ENCODE data around the gene ODC1.
A peak's percentile ranks its signal among the peaks of the same experiment; 100 is the strongest.
"Not testable (repeated sequence)": the region's sequence is repeated elsewhere in the genome, so short reads cannot be mapped to it uniquely, and the experiment has no call there.

The ODC1 gene

GRCh38 chr2:10447300-10447894, 730 bp downstream of the ODC1 start:
- peak overlapping the region; percentile 93 for H3K27ac ChIP-seq
- TF ChIP-seq ZFX (IDR thresholded peaks at IDR 0.05; ENCODE audit: borderline replicate concordance) (no peak), CTCF (IDR thresholded peaks at IDR 0.05) (no peak)

GRCh38 chr2:10446631-10447030, 1.5 kb downstream of the ODC1 start:
- H3K27ac ChIP-seq: peak overlapping the region; percentile 93
- TF ChIP-seq CTCF (IDR thresholded peaks at IDR 0.05): no peak
- no peak for TF ChIP-seq ZFX (IDR thresholded peaks at IDR 0.05; ENCODE audit: borderline replicate concordance)

GRCh38 chr2:10444463-10444862, 3.7 kb downstream of the ODC1 start:
- no peak for TF ChIP-seq CTCF (IDR thresholded peaks at IDR 0.05)
- TF ChIP-seq ZFX (IDR thresholded peaks at IDR 0.05; ENCODE audit: borderline replicate concordance): no peak
- H3K27ac ChIP-seq: no peak overlapping the region

- H3K27ac ChIP-seq: not testable (repeated sequence)
Observed at GRCh38 chr2:10442469-10443126, 5.5 kb downstream of the ODC1 start.

GRCh38 chr2:10441948-10442347, 6.2 kb downstream of the ODC1 start:
- no peak overlapping the region for H3K27ac ChIP-seq
- TF ChIP-seq ZFX (IDR thresholded peaks at IDR 0.05; ENCODE audit: borderline replicate concordance): no peak
- no peak for TF ChIP-seq CTCF (IDR thresholded peaks at IDR 0.05)

GRCh38 chr2:10440736-10441135, 7.4 kb downstream of the ODC1 start:
- TF ChIP-seq ZFX (IDR thresholded peaks at IDR 0.05; ENCODE audit: borderline replicate concordance): no peak
- TF ChIP-seq CTCF (IDR thresholded peaks at IDR 0.05): no peak
- no peak overlapping the region for H3K27ac ChIP-seq

- no peak for TF ChIP-seq ZFX (IDR thresholded peaks at IDR 0.05; ENCODE audit: borderline replicate concordance)
- no peak for TF ChIP-seq CTCF (IDR thresholded peaks at IDR 0.05)
- H3K27ac ChIP-seq: no peak overlapping the region
Observed at GRCh38 chr2:10439971-10440370, 8.2 kb downstream of the ODC1 start.
